ENCODE data around the gene SF3B5. TPM values are rescaled to one million over a fixed set of nuclear protein-coding genes. Genes with fewer than 3 reads are reported as not detected.

Gene SF3B5
- polyA plus RNA-seq, 1 experiment = 261 TPM

DNA sequence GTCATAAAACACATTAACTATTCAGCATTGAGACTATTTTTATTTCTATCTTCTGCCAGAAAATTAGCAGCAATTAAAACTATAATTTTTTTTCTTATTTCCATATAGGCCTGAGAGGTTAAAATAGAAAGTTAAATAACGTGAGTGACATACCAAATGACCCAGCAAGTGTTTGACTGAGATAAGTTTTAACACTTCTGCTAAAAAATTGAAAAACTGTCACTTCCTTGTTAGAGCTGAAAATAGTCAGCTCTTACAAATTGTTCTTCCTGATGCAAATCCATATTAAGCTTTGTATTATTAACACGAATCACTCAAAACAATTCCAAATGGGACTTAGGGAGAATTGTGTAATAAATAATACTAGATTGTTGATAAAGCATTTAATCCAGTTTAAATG, 28.5 kb upstream of the SF3B5 start:
- no peaks in the 10 kb centered on the region for H3K36me3 ChIP-seq (ENCODE audit: control insufficient read depth, insufficient read depth, low read length)
- H3K4me3 ChIP-seq (ENCODE audit: low read depth, low read length) = no peak overlapping the region
- no peaks in the 10 kb centered on the region; the same call in 1 of the 2 replicates for H3K27me3 ChIP-seq (ENCODE audit: control insufficient read depth, insufficient read depth, low read length)
- CTCF ChIA-PET = interaction anchor here (1.0 kb wide), 1 partner anchor 9 kb away, joined by 3 read pairs; no protein-coding TSS in a partner anchor
- no peak for TF ChIP-seq CTCF (IDR thresholded peaks at IDR 0.05; ENCODE audit: insufficient read depth, low read depth, low read length)
- no peak for DNase-seq (ENCODE audit: low read depth)
- POLR2A ChIA-PET = no interaction called here

DNA sequence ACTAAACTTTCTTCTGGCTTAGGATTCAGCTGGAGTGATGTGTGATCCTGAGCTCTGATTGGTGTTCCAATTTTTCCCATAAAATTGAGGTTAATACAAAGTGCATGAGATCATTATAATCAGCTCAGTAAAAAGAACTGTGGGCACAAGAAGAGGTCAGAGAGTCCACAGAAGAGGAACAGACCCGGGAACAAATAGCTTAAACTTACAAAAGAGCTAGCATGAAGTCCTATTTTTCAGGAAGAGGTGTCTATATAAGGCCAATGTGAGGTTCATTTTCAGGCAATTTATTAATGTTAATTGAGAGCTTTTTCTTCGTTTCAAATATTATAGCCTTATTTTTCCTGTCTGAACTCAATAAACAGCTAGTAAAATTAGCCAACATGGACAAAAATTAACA, 28.0 kb upstream of the SF3B5 start:
- no peaks in the 10 kb centered on the region for H3K36me3 ChIP-seq (ENCODE audit: control insufficient read depth, insufficient read depth, low read length)
- DNase-seq (ENCODE audit: low read depth) = no peak
- H3K4me3 ChIP-seq (ENCODE audit: low read depth, low read length) = no peak overlapping the region
- ChIA-PET CTCF (interaction anchor here (1.0 kb wide), 1 partner anchor 9 kb away, joined by 3 read pairs; no protein-coding TSS in a partner anchor), POLR2A (no interaction called here)
- H3K27me3 ChIP-seq (ENCODE audit: control insufficient read depth, insufficient read depth, low read length) = no peaks in the 10 kb centered on the region; the same call in 1 of the 2 replicates
- TF ChIP-seq CTCF (IDR thresholded peaks at IDR 0.05; ENCODE audit: insufficient read depth, low read depth, low read length) = no peak

DNA sequence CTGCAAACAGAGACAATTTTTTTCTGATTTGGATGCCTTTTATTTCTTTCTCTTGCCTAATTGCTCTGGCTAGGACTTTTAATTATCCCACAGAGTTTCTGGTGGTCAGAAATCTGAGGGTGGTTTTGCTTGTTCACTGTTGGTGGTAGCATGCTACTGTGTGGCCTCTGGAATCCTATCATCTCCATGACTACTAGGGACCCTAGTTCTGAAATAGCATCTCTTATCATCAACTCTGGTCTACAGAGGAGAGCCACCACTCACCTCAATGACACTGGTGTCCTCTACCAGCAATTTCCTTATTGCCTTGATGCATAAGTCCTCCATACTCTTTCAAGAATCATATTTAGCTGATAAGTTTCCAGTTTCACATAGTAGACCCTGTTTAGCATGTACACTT, 27.5 kb upstream of the SF3B5 start:
- ChIA-PET POLR2A (no interaction called here), CTCF (interaction anchor here (0.6 kb wide), 1 partner anchor 1508 kb away, joined by 3 read pairs; no protein-coding TSS in a partner anchor)
- H3K36me3 ChIP-seq (ENCODE audit: control insufficient read depth, insufficient read depth, low read length) = no peaks in the 10 kb centered on the region
- H3K4me3 ChIP-seq (ENCODE audit: low read depth, low read length) = no peak overlapping the region
- no peak for TF ChIP-seq CTCF (IDR thresholded peaks at IDR 0.05; ENCODE audit: insufficient read depth, low read depth, low read length)
- DNase-seq (ENCODE audit: low read depth) = no peak
- H3K27me3 ChIP-seq (ENCODE audit: control insufficient read depth, insufficient read depth, low read length) = no peaks in the 10 kb centered on the region; the same call in 1 of the 2 replicates

- no peak for DNase-seq (ENCODE audit: low read depth)
- CTCF ChIA-PET = no interaction called here
- Histone ChIP-seq H3K27me3 (ENCODE audit: control insufficient read depth, insufficient read depth, low read length) (no peaks in the 10 kb centered on the region; the same call in 1 of the 2 replicates), H3K4me3 (ENCODE audit: low read depth, low read length) (no peak overlapping the region), H3K36me3 (ENCODE audit: control insufficient read depth, insufficient read depth, low read length) (no peaks in the 10 kb centered on the region)
- TF ChIP-seq CTCF (IDR thresholded peaks at IDR 0.05; ENCODE audit: insufficient read depth, low read depth, low read length) = no peak
- POLR2A ChIA-PET = no interaction called here
Observed at GRCh38 chr6:144119376-144119775, 24.0 kb upstream of the SF3B5 start.

DNA sequence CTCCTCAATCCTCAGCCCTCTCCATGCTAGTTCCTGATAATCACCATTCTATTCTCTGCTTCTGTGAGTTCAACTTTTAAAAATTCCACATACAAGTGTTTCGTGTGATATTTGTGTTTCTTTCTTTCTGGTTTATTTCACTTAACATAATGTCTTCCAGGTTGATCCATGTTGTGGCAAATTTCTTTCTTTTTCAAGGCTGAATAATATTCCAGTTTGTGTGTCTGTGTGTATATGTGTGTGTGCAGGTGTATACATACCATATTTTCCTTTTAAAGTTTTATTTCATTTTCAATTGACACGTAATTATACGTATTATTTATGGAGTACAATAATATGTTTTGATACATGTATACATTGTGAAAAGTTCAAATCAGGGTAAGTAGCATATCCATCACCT, 19.8 kb upstream of the SF3B5 start:
- DNase-seq (ENCODE audit: low read depth) = no peak
- no peak overlapping the region for H3K4me3 ChIP-seq (ENCODE audit: low read depth, low read length)
- TF ChIP-seq CTCF (IDR thresholded peaks at IDR 0.05; ENCODE audit: insufficient read depth, low read depth, low read length) = no peak
- ChIA-PET CTCF (interaction anchor here (0.9 kb wide), 1 partner anchor 100 kb away, joined by 3 read pairs; no protein-coding TSS in a partner anchor), POLR2A (no interaction called here)
- H3K27me3 ChIP-seq (ENCODE audit: control insufficient read depth, insufficient read depth, low read length) = no peaks in the 10 kb centered on the region; the same call in 1 of the 2 replicates
- H3K36me3 ChIP-seq (ENCODE audit: control insufficient read depth, insufficient read depth, low read length) = no peaks in the 10 kb centered on the region
